Islet of Langerhans (tissue), 1 donor: ENCODE data around the gene NME7.
"Not testable (repeated sequence)": the region's sequence is repeated elsewhere in the genome, so short reads cannot be mapped to it uniquely, and the experiment has no call there.

ENCODE experiments used
- FAIRE-seq: peaks from one replicate; lab custom pipeline; 2011; peaks lifted over from hg19 to GRCh38; lab: Jason Lieb, UNC

The NME7 gene

GRCh38 chr1:169367686-169368405 lies at the start of gene NME7, which contains the start of gene BLZF1:
Gene NME7, minus strand, starts transcription at chr1:169367797. Its CDS starts 87 bp downstream, at chr1:169367710.
Gene BLZF1, plus strand, starts transcription at chr1:169368195. Its CDS starts 1,328 bp downstream, at chr1:169369523.
- FAIRE-seq: peak; percentile 97

- no peak for FAIRE-seq
Measured at GRCh38 chr1:169414952-169415351, 47.4 kb upstream of the NME7 start.

- not testable (repeated sequence) for FAIRE-seq
Measured at GRCh38 chr1:169408340-169408739, 40.7 kb upstream of the NME7 start.

- FAIRE-seq: not testable (repeated sequence)
Measured at GRCh38 chr1:169402578-169402977, 35.0 kb upstream of the NME7 start.

GRCh38 chr1:169395955-169396354 lies 28.4 kb upstream of the NME7 start:
- no peak for FAIRE-seq

- no peak for FAIRE-seq
Measured at GRCh38 chr1:169392406-169392805, 24.8 kb upstream of the NME7 start.

- FAIRE-seq: peak; percentile 45
Measured at GRCh38 chr1:169390303-169390702, 22.7 kb upstream of the NME7 start.

GRCh38 chr1:169387399-169387798 lies 19.8 kb upstream of the NME7 start:
- FAIRE-seq: no peak

- FAIRE-seq: no peak
Measured at GRCh38 chr1:169383449-169383848, 15.9 kb upstream of the NME7 start.

- no peak for FAIRE-seq
Measured at GRCh38 chr1:169381162-169381561, 13.6 kb upstream of the NME7 start.

GRCh38 chr1:169371404-169371803 lies 3.8 kb upstream of the NME7 start:
- no peak for FAIRE-seq

GRCh38 chr1:169368406-169368769 lies 791 bp upstream of the NME7 start:
- FAIRE-seq: no peak

- FAIRE-seq: no peak
Measured at GRCh38 chr1:169367096-169367685, 406 bp downstream of the NME7 start.

GRCh38 chr1:169364948-169365347 lies 2.6 kb downstream of the NME7 start:
- no peak for FAIRE-seq

- FAIRE-seq: no peak
Measured at GRCh38 chr1:169363046-169363730, 4.4 kb downstream of the NME7 start.

GRCh38 chr1:169361281-169361680 lies 6.3 kb downstream of the NME7 start:
- no peak for FAIRE-seq

GRCh38 chr1:169360415-169360814 lies 7.2 kb downstream of the NME7 start:
- FAIRE-seq: no peak

- FAIRE-seq: peak; percentile 96
Measured at GRCh38 chr1:169348383-169349036, 19.1 kb downstream of the NME7 start.

GRCh38 chr1:169347688-169348382 lies 19.8 kb downstream of the NME7 start:
- no peak for FAIRE-seq

GRCh38 chr1:169346036-169346589 lies 21.5 kb downstream of the NME7 start:
- no peak for FAIRE-seq

- FAIRE-seq: no peak
Measured at GRCh38 chr1:169345511-169345910, 22.1 kb downstream of the NME7 start.

GRCh38 chr1:169342096-169342495 lies 25.5 kb downstream of the NME7 start:
- FAIRE-seq: not testable (repeated sequence)
